ENCODE results near the gene CAMK1D. TPM values are rescaled to one million over a fixed set of nuclear protein-coding genes. Genes with fewer than 3 reads are reported as not detected.

CAMK1D gene
- polyA plus RNA-seq, 1 experiment, result 8.2 TPM

DNA sequence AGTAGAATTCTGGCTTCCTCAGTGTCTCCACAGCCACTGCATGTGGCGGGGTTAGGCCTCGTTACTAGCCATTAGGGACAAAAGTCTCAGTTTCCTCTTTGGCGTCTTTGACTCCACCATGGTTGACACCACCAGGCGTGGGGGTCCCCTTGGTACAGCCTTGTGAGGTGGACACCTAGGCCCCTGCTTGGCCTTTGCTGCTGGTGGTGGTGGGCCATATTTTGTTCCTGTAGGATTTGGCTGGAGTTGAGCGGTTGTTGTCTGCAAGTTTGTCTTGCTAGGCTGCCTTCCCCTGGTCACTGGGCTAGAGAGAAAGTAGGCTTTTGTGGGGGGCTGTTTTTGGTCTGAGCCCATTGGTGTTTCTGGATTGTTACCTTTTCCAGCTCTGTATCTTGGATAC is 272.7 kb downstream of the CAMK1D start:
- ChIA-PET CTCF (no interaction called here), POLR2A (interaction anchor here (0.6 kb wide), 1 partner anchor 374 kb away, joined by 3 read pairs; no protein-coding TSS in a partner anchor)
- Histone ChIP-seq H3K4me3 (ENCODE audit: low read depth, low read length) (no peak overlapping the region), H3K27ac (ENCODE audit: low read depth, low read length) (no peak overlapping the region), H3K27me3 (ENCODE audit: control insufficient read depth, insufficient read depth, low read length) (no peaks in the 10 kb centered on the region), H3K9me3 (ENCODE audit: control insufficient read depth, insufficient read depth, low read length) (no peaks in the 10 kb centered on the region)
- TF ChIP-seq CTCF (IDR thresholded peaks at IDR 0.05; ENCODE audit: low read depth, low read length), result no peak
- DNase-seq (ENCODE audit: low read depth, low spot score), result no peak

GRCh38 chr10:12622691-12623090 is 273.3 kb downstream of the CAMK1D start:
- no peak for TF ChIP-seq CTCF (IDR thresholded peaks at IDR 0.05; ENCODE audit: low read depth, low read length)
- Histone ChIP-seq H3K4me3 (ENCODE audit: low read depth, low read length) (no peak overlapping the region), H3K27ac (ENCODE audit: low read depth, low read length) (no peak overlapping the region), H3K27me3 (ENCODE audit: control insufficient read depth, insufficient read depth, low read length) (no peaks in the 10 kb centered on the region), H3K9me3 (ENCODE audit: control insufficient read depth, insufficient read depth, low read length) (no peaks in the 10 kb centered on the region)
- ChIA-PET POLR2A (interaction anchor here (0.6 kb wide), 1 partner anchor 375 kb away, joined by 3 read pairs; no protein-coding TSS in a partner anchor), CTCF (no interaction called here)
- DNase-seq (ENCODE audit: low read depth, low spot score), result no peak

GRCh38 chr10:12625393-12626023 is 276.2 kb downstream of the CAMK1D start:
- no peaks in the 10 kb centered on the region for H3K27me3 ChIP-seq (ENCODE audit: control insufficient read depth, insufficient read depth, low read length)
- CTCF ChIA-PET, result interaction anchor here (0.7 kb wide), 1 partner anchor 89 kb away, joined by 3 read pairs; no protein-coding TSS in a partner anchor
- H3K9me3 ChIP-seq (ENCODE audit: control insufficient read depth, insufficient read depth, low read length), result no peaks in the 10 kb centered on the region
- no peak overlapping the region for H3K27ac ChIP-seq (ENCODE audit: low read depth, low read length)
- POLR2A ChIA-PET, result no interaction called here
- no peak overlapping the region for H3K4me3 ChIP-seq (ENCODE audit: low read depth, low read length)
- no peak for DNase-seq (ENCODE audit: low read depth, low spot score)
- TF ChIP-seq CTCF (IDR thresholded peaks at IDR 0.05; ENCODE audit: low read depth, low read length), result no peak

- ChIA-PET CTCF (no interaction called here), POLR2A (no interaction called here)
- Histone ChIP-seq H3K4me3 (ENCODE audit: low read depth, low read length) (no peak overlapping the region), H3K9me3 (ENCODE audit: control insufficient read depth, insufficient read depth, low read length) (peaks cover 16% of the 10 kb centered on the region), H3K27ac (ENCODE audit: low read depth, low read length) (no peak overlapping the region), H3K27me3 (ENCODE audit: control insufficient read depth, insufficient read depth, low read length) (no peaks in the 10 kb centered on the region)
- TF ChIP-seq CTCF (IDR thresholded peaks at IDR 0.05; ENCODE audit: low read depth, low read length), result no peak
- no peak for DNase-seq (ENCODE audit: low read depth, low spot score)
These were observed 278.8 kb downstream of the CAMK1D start for GRCh38 chr10:12628153-12628552.

- CTCF ChIA-PET, result no interaction called here
- Histone ChIP-seq H3K4me3 (ENCODE audit: low read depth, low read length) (no peak overlapping the region), H3K27me3 (ENCODE audit: control insufficient read depth, insufficient read depth, low read length) (no peaks in the 10 kb centered on the region), H3K9me3 (ENCODE audit: control insufficient read depth, insufficient read depth, low read length) (peaks cover 16% of the 10 kb centered on the region), H3K27ac (ENCODE audit: low read depth, low read length) (no peak overlapping the region)
- no peak for TF ChIP-seq CTCF (IDR thresholded peaks at IDR 0.05; ENCODE audit: low read depth, low read length)
- no peak for DNase-seq (ENCODE audit: low read depth, low spot score)
- POLR2A ChIA-PET, result no interaction called here
These were observed 279.8 kb downstream of the CAMK1D start for GRCh38 chr10:12628964-12629766.

All from AG04450 (cell line).